Stimulated activated CD4-positive, alpha-beta T cell treated with anti-CD3 and anti-CD28 coated beads, Interleukin-1b, Interleukin-23, amount 100 ng/mL, for 1 hour (primary cell): Measurements from ENCODE around the gene UCN3.
"Not testable (repeated sequence)": the region's sequence is repeated elsewhere in the genome, so short reads cannot be mapped to it uniquely, and the experiment has no call there.

Experiments
- DNase-seq, 2 donors: peaks; one replicate each; pipeline ENCODE4 v3.0.0-alpha.2; 2020; ENCODE audit warnings: low read depth in 2 of 2

UCN3 gene

GRCh38 chr10:5410787-5411186 is 46.0 kb downstream of the UCN3 start:
- not testable (repeated sequence) for DNase-seq

- DNase-seq: no peak
These were observed 47.1 kb downstream of the UCN3 start for GRCh38 chr10:5411941-5412276.

- peak; percentile 7 to 40 for DNase-seq
These were observed 47.6 kb downstream of the UCN3 start, which contains the start of gene NET1 for GRCh38 chr10:5412277-5412941. TSS of gene NET1 (plus strand) at chr10:5412557. CDS start at chr10:5412693, 136 bp downstream.

GRCh38 chr10:5413012-5413938 is 48.5 kb downstream of the UCN3 start:
- no peak for DNase-seq

- DNase-seq: no peak
These were observed 52.2 kb downstream of the UCN3 start for GRCh38 chr10:5416981-5417380.

GRCh38 chr10:5418584-5418983 is 53.8 kb downstream of the UCN3 start:
- DNase-seq: no peak

GRCh38 chr10:5419466-5420094 is 54.8 kb downstream of the UCN3 start:
- DNase-seq: no peak

GRCh38 chr10:5423771-5424170 is 59.0 kb downstream of the UCN3 start:
- DNase-seq: no peak
